Tibial nerve (tissue), 3 donors: ENCODE results near the gene CYP4F12.

Experiments
- CTCF ChIP-seq, 5 experiments: fragments of 200-600 bp in 3 of 5; fragments of 450-650 bp in 2 of 5; sonication (generic) in 3 of 5; IDR thresholded peaks; one replicate each; pipeline ENCODE4 v1.5.1; 2016 to 2019; ENCODE audit warnings: antibody characterized with exemption in 5 of 5, mild to moderate bottlenecking in 3 of 5, moderate library complexity in 2 of 5
- POLR2A ChIP-seq, 2 donors: fragments of 450-650 bp; IDR thresholded peaks; one replicate each; pipeline ENCODE4 v1.6.1; 2017; ENCODE audit warnings: antibody characterized with exemption in 2 of 2, mild to moderate bottlenecking in 2 of 2, moderate library complexity in 2 of 2

DNA sequence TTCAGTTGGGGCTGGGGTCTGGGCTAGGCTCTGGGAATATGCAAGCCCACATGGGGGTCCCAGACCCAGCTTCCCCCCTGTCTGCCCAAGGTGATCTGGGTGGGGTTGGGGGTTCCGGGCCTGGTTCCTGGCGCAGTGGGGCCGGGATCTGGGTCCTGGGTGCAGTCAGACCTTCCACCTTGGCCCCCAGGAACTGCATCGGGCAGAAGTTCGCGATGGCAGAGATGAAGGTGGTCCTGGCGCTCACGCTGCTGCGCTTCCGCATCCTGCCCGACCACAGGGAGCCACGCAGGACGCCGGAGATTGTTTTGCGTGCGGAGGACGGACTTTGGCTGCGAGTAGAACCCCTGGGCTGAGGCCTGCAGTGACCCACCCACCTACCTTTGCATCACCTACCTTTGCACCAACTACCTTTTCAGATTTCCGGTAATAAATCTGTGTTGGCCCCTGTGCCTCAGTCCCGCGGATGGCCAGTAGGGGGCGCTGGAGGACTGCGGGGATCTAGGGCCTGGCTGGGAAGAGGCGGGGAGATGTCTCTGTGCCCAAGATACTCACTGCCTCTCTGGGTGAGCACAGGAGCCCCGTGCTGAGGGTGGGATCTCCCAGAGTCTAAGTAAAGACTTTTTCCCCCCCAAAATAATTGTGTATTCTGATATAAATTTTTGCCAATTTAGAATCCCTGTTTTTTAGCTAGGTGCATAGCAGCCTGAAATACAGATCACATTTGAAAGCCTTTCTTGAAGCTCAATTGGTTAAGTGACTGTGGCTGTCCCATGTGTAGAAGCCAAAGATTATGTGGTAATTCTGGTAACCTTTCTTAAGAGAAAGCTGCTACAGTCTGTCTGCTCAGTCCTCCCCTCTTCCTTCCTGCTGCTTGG, 43.6 kb upstream of the CYP4F12 start:
- TF ChIP-seq CTCF (IDR thresholded peaks at IDR 0.05) (peak; percentile 89 to 98 (median 93)), POLR2A (IDR thresholded peaks at IDR 0.05) (no peak)
